ENCODE measurements around the gene DDN. TPM values are rescaled to one million over a fixed set of nuclear protein-coding genes. Genes with fewer than 3 reads are reported as not detected.

DDN gene
- total and polyA plus RNA-seq, 10 of the 15 experiments (the other 5 are each of a cell fraction or from before 2014, with no cell fraction given) = 0.10 to 13.4 (median 3.7) TPM

DNA sequence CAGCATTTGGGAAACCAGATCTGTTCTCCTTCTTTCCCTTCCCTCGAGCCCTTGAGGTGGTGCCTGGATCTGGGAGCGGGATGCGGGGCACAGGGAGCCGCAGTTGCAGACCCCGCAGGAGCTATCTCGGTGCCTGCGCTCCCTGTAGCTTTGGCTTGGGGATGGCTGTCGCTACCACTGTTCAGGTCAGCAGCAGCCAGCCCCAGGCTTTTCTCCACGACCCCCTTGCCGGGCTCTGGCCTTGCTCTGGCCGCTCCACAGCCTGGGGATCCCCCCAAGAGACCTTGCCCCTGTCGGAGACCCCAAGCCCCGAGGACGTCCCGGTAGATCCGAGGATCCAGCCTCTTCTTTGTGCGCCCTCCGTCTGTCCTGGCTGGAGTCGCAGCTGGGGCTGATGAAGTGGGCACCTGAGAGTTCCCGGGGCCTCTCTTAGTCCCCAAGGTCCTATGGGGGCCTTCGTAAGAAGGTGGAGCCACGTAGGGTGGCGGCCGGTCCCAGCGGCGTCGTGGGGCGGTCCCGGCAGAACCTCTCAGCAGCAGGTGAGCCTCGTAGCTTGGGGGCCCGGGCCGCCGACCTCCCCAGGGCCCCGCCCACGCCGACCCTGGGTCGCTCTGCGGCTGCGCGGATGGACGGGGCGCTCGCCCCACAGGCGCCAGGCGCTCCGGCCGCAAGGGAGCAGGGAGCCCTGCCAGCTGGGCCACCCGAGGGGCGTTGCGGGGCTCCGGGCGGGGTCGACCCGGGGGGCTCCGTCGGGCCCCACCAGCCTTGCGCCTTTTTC is 1.3 kb downstream of the DDN start (continued):
- TF ChIP-seq, protein P1, sequence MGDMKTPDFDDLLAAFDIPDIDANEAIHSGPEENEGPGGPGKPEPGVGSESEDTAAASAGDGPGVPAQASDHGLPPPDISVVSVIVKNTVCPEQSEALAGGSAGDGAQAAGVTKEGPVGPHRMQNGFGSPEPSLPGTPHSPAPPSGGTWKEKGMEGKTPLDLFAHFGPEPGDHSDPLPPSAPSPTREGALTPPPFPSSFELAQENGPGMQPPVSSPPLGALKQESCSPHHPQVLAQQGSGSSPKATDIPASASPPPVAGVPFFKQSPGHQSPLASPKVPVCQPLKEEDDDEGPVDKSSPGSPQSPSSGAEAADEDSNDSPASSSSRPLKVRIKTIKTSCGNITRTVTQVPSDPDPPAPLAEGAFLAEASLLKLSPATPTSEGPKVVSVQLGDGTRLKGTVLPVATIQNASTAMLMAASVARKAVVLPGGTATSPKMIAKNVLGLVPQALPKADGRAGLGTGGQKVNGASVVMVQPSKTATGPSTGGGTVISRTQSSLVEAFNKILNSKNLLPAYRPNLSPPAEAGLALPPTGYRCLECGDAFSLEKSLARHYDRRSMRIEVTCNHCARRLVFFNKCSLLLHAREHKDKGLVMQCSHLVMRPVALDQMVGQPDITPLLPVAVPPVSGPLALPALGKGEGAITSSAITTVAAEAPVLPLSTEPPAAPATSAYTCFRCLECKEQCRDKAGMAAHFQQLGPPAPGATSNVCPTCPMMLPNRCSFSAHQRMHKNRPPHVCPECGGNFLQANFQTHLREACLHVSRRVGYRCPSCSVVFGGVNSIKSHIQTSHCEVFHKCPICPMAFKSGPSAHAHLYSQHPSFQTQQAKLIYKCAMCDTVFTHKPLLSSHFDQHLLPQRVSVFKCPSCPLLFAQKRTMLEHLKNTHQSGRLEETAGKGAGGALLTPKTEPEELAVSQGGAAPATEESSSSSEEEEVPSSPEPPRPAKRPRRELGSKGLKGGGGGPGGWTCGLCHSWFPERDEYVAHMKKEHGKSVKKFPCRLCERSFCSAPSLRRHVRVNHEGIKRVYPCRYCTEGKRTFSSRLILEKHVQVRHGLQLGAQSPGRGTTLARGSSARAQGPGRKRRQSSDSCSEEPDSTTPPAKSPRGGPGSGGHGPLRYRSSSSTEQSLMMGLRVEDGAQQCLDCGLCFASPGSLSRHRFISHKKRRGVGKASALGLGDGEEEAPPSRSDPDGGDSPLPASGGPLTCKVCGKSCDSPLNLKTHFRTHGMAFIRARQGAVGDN (IDR thresholded peaks at IDR 0.05) = peak; percentile 34; the same call in 1 of the 2 replicates
- TF ChIP-seq, protein P2, sequence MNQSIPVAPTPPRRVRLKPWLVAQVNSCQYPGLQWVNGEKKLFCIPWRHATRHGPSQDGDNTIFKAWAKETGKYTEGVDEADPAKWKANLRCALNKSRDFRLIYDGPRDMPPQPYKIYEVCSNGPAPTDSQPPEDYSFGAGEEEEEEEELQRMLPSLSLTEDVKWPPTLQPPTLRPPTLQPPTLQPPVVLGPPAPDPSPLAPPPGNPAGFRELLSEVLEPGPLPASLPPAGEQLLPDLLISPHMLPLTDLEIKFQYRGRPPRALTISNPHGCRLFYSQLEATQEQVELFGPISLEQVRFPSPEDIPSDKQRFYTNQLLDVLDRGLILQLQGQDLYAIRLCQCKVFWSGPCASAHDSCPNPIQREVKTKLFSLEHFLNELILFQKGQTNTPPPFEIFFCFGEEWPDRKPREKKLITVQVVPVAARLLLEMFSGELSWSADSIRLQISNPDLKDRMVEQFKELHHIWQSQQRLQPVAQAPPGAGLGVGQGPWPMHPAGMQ (IDR thresholded peaks at IDR 0.05; ENCODE audit: borderline replicate concordance) = no peak
- TF ChIP-seq, protein P3, sequence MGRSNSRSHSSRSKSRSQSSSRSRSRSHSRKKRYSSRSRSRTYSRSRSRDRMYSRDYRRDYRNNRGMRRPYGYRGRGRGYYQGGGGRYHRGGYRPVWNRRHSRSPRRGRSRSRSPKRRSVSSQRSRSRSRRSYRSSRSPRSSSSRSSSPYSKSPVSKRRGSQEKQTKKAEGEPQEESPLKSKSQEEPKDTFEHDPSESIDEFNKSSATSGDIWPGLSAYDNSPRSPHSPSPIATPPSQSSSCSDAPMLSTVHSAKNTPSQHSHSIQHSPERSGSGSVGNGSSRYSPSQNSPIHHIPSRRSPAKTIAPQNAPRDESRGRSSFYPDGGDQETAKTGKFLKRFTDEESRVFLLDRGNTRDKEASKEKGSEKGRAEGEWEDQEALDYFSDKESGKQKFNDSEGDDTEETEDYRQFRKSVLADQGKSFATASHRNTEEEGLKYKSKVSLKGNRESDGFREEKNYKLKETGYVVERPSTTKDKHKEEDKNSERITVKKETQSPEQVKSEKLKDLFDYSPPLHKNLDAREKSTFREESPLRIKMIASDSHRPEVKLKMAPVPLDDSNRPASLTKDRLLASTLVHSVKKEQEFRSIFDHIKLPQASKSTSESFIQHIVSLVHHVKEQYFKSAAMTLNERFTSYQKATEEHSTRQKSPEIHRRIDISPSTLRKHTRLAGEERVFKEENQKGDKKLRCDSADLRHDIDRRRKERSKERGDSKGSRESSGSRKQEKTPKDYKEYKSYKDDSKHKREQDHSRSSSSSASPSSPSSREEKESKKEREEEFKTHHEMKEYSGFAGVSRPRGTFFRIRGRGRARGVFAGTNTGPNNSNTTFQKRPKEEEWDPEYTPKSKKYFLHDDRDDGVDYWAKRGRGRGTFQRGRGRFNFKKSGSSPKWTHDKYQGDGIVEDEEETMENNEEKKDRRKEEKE (IDR thresholded peaks at IDR 0.05) = no peak
- TF ChIP-seq GATAD2B (conservative IDR thresholded peaks at IDR 0.05; ENCODE audit: low read depth) = 0 out of 2 replicates have a peak, but pooled peaks have one; percentile 29
- TF ChIP-seq, protein P4, sequence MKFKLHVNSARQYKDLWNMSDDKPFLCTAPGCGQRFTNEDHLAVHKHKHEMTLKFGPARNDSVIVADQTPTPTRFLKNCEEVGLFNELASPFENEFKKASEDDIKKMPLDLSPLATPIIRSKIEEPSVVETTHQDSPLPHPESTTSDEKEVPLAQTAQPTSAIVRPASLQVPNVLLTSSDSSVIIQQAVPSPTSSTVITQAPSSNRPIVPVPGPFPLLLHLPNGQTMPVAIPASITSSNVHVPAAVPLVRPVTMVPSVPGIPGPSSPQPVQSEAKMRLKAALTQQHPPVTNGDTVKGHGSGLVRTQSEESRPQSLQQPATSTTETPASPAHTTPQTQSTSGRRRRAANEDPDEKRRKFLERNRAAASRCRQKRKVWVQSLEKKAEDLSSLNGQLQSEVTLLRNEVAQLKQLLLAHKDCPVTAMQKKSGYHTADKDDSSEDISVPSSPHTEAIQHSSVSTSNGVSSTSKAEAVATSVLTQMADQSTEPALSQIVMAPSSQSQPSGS (IDR thresholded peaks at IDR 0.05; ENCODE audit: low read length) = no peak
- no peak for TF ChIP-seq FOS (IDR thresholded peaks at IDR 0.05; ENCODE audit: borderline replicate concordance, extremely low read depth, insufficient read length)
- no peak for TF ChIP-seq HDGF (IDR thresholded peaks at IDR 0.05)
- TF ChIP-seq WRNIP1 (IDR thresholded peaks at IDR 0.05; ENCODE audit: borderline replicate concordance, low read depth, low read length) = no peak
- no peak for TF ChIP-seq KAT2A (conservative IDR thresholded peaks at IDR 0.05; ENCODE audit: control insufficient read depth, low read depth, low read length)
- TF ChIP-seq ZNF24 (IDR thresholded peaks at IDR 0.05) = no peak
- TF ChIP-seq SMAD1 (IDR thresholded peaks at IDR 0.05; ENCODE audit: low read depth, partially characterized antibody) = no peak
- peak; percentile 40; the same call in 1 of the 2 replicates for TF ChIP-seq NR2F1 (conservative IDR thresholded peaks at IDR 0.05)
- TF ChIP-seq NFXL1 (IDR thresholded peaks at IDR 0.05; ENCODE audit: borderline replicate concordance) = no peak

All from GM12878 (cell line).